ENCODE measurements around the gene GOLGA8B. TPM values are rescaled to one million over a fixed set of nuclear protein-coding genes. Genes with fewer than 3 reads are reported as not detected.
"Not testable (repeated sequence)": the region's sequence is repeated elsewhere in the genome, so short reads cannot be mapped to it uniquely, and the experiment has no call there.

The GOLGA8B gene
- total RNA-seq, 4 donors from 2014 or later, result 20.3 to 242 (median 71.6) TPM

GRCh38 chr15:34578283-34578674, 5.2 kb downstream of the GOLGA8B start:
- H3K27me3 ChIP-seq, result no peaks in the 10 kb centered on the region
- no peaks in the 10 kb centered on the region for H3K9me3 ChIP-seq
- H3K27ac ChIP-seq, result no peak overlapping the region
- intact Hi-C loops (cut with DNase I; ENCODE audit: low total_unique reads), result no loop called here
- no peak for DNase-seq
- H3K4me3 ChIP-seq, result no peak overlapping the region
- TF ChIP-seq POLR2A (IDR thresholded peaks at IDR 0.05), result no peak
- TF ChIP-seq, protein P1, sequence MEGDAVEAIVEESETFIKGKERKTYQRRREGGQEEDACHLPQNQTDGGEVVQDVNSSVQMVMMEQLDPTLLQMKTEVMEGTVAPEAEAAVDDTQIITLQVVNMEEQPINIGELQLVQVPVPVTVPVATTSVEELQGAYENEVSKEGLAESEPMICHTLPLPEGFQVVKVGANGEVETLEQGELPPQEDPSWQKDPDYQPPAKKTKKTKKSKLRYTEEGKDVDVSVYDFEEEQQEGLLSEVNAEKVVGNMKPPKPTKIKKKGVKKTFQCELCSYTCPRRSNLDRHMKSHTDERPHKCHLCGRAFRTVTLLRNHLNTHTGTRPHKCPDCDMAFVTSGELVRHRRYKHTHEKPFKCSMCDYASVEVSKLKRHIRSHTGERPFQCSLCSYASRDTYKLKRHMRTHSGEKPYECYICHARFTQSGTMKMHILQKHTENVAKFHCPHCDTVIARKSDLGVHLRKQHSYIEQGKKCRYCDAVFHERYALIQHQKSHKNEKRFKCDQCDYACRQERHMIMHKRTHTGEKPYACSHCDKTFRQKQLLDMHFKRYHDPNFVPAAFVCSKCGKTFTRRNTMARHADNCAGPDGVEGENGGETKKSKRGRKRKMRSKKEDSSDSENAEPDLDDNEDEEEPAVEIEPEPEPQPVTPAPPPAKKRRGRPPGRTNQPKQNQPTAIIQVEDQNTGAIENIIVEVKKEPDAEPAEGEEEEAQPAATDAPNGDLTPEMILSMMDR (IDR thresholded peaks at IDR 0.05), result no peak
- no peaks in the 10 kb centered on the region for H3K4me1 ChIP-seq
- H3K36me3 ChIP-seq, result no peaks in the 10 kb centered on the region

- H3K4me1 ChIP-seq; DNase-seq; H3K27ac ChIP-seq; H3K4me3 ChIP-seq; H3K36me3 ChIP-seq; H3K9me3 ChIP-seq; intact Hi-C loops (cut with DNase I; ENCODE audit: low total_unique reads); H3K27me3 ChIP-seq: not testable (repeated sequence)
Measured at GRCh38 chr15:34577658-34578282, 5.7 kb downstream of the GOLGA8B start.

DNA sequence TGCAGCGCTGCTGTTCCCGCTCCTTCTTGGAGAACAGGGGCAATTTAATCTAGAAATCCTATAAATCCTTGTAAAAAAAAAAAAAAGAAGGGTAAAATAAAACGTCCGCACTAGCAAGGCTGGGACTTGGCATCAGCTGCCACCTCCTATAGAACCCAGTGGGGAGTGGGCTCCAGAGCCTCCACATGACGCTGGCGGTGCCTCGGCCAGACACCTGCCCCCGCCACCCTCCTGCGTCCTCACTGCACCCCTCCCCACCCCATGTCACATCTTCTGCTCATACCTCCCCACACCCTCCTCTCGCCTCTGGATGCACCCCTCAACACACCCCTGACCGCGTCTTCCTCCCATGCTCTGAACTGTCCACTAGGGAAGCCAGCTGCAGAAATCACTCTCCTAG, 8.4 kb downstream of the GOLGA8B start:
- H3K36me3 ChIP-seq; H3K27ac ChIP-seq; H3K4me3 ChIP-seq; H3K27me3 ChIP-seq; intact Hi-C loops (cut with DNase I; ENCODE audit: low total_unique reads); DNase-seq; H3K4me1 ChIP-seq; H3K9me3 ChIP-seq: not testable (repeated sequence)

DNA sequence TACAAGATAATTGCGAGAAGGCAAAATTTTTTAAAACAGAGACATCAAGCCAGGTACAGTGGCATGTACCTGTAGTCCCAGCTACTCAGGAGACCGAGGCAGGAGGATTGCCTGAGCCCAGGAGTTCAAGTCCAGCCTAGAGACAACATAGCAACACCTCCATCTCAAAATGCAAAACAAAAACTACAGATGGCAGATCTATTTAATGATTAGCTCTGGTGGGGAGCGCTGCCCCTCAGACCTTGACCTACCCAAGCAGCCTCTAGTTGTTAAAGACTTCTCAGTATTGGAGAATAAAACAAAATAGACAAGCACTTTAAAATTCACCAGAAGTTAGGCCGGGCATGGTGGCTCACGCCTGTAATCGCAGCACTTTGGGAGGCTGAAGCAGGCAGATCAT, 10.5 kb downstream of the GOLGA8B start:
- H3K9me3 ChIP-seq; H3K27ac ChIP-seq; H3K4me3 ChIP-seq; H3K36me3 ChIP-seq; intact Hi-C loops (cut with DNase I; ENCODE audit: low total_unique reads); H3K27me3 ChIP-seq; H3K4me1 ChIP-seq; DNase-seq: not testable (repeated sequence)

DNA sequence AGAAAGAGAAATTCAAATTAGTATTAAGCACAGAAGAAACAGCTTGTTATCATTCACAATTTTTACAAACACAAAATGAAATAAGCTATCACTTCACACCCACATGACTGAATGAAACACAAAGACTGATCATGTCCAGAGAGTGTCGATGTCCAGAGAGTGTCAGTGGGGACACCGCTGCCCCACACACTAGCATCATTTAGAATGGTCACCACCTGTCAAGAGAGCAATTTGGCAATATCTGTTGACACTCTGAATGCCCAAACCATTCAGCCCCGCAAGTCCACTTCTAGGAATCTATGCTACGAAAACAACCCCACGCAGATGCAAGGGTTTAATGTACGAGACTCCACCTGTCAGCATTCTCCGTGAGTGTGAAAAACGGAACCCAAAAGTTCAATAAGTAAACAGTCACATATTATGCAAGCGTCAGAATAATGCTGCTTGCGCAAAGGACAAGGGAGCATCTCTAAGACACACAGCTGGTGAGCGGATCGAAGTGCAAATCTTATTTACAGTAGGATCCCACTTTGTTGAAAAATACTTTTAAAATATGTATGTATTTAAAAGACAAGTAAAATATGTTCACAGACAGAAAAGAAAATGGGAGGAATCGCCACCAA, 11.3 kb downstream of the GOLGA8B start:
- not testable (repeated sequence) for H3K27me3 ChIP-seq, H3K4me1 ChIP-seq

GRCh38 chr15:34569670-34570396, 13.6 kb downstream of the GOLGA8B start:
- H3K4me1 ChIP-seq, result not testable (repeated sequence)

More for the DNA sequence above, 11.3 kb downstream of the GOLGA8B start:
- intact Hi-C loops (cut with DNase I; ENCODE audit: low total_unique reads); H3K36me3 ChIP-seq; H3K4me3 ChIP-seq; H3K9me3 ChIP-seq; DNase-seq; H3K27ac ChIP-seq: not testable (repeated sequence)

GRCh38 chr15:34567174-34567573, 16.3 kb downstream of the GOLGA8B start:
- H3K4me1 ChIP-seq; H3K36me3 ChIP-seq; intact Hi-C loops (cut with DNase I; ENCODE audit: low total_unique reads); H3K27me3 ChIP-seq; H3K27ac ChIP-seq; DNase-seq; H3K9me3 ChIP-seq; H3K4me3 ChIP-seq: not testable (repeated sequence)

More at GRCh38 chr15:34569670-34570396, 13.6 kb downstream of the GOLGA8B start:
- DNase-seq; H3K4me3 ChIP-seq; intact Hi-C loops (cut with DNase I; ENCODE audit: low total_unique reads); H3K27ac ChIP-seq; H3K9me3 ChIP-seq; H3K27me3 ChIP-seq; H3K36me3 ChIP-seq: not testable (repeated sequence)

DNA sequence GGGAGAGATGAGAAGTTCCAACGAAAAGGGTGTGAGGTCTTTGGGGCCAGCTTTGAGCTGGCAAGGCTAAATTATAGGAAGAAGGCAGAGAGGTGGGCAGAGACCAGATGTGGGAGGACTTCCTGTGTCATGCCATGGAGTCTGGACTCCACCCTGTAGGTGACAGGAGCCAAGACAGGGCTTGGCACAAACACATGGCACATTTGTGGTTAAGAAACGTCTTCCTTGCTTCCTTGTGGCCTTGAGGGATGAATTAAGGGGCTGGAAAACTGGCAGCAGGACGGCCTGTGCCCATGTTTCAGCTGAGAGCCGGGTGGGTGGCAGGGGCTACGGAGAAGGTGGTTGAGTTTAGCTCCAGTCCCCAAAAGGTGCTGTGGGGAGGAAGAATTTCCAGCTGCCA, 18.7 kb downstream of the GOLGA8B start:
- H3K9me3 ChIP-seq; intact Hi-C loops (cut with DNase I; ENCODE audit: low total_unique reads); H3K27ac ChIP-seq; H3K27me3 ChIP-seq; H3K36me3 ChIP-seq; H3K4me1 ChIP-seq; H3K4me3 ChIP-seq; DNase-seq: not testable (repeated sequence)

GRCh38 chr15:34560814-34561213, 22.6 kb downstream of the GOLGA8B start:
- H3K27me3 ChIP-seq; DNase-seq; H3K4me3 ChIP-seq; H3K36me3 ChIP-seq; H3K9me3 ChIP-seq; H3K27ac ChIP-seq; intact Hi-C loops (cut with DNase I; ENCODE audit: low total_unique reads); H3K4me1 ChIP-seq: not testable (repeated sequence)

GRCh38 chr15:34559764-34560163, 23.7 kb downstream of the GOLGA8B start:
- H3K9me3 ChIP-seq; H3K4me3 ChIP-seq; DNase-seq; intact Hi-C loops (cut with DNase I; ENCODE audit: low total_unique reads); H3K27ac ChIP-seq; H3K4me1 ChIP-seq; H3K27me3 ChIP-seq; H3K36me3 ChIP-seq: not testable (repeated sequence)

GRCh38 chr15:34555162-34555561, 28.3 kb downstream of the GOLGA8B start:
- DNase-seq; H3K9me3 ChIP-seq; H3K36me3 ChIP-seq; H3K27ac ChIP-seq; intact Hi-C loops (cut with DNase I; ENCODE audit: low total_unique reads); H3K27me3 ChIP-seq; H3K4me3 ChIP-seq; H3K4me1 ChIP-seq: not testable (repeated sequence)

GRCh38 chr15:34554716-34555115, 28.7 kb downstream of the GOLGA8B start:
- H3K27me3 ChIP-seq; intact Hi-C loops (cut with DNase I; ENCODE audit: low total_unique reads); H3K4me3 ChIP-seq; H3K27ac ChIP-seq; H3K9me3 ChIP-seq; H3K4me1 ChIP-seq; H3K36me3 ChIP-seq; DNase-seq: not testable (repeated sequence)

Measured in uterus (tissue), 4 donors.